B cell (primary cell): ENCODE measurements around the gene PLEKHM1. TPM values are rescaled to one million over a fixed set of nuclear protein-coding genes. Genes with fewer than 3 reads are reported as not detected.
"Not testable (repeated sequence)": the region's sequence is repeated elsewhere in the genome, so short reads cannot be mapped to it uniquely, and the experiment has no call there.

Experiments used
- ATAC-seq: fragments of 200-7000 bp; cut with Tn5 transposase; one replicate; pipeline ENCODE4 v1.10.0; 2021; ENCODE audit warnings: low read depth, mild to moderate bottlenecking, moderate number of reproducible peaks, moderate library complexity
- CTCF ChIA-PET: fragments of 350-600 bp; sonication (Branson Sonifier 250); formaldehyde crosslinking; loops from one replicate; lab custom pipeline; 2021; ENCODE audit warnings: antibody characterized with exemption, inconsistent platforms; lab: Charles Lee
- POLR2A ChIA-PET: fragments of 350-600 bp; sonication (Branson Sonifier 250); formaldehyde crosslinking; loops from one replicate; lab custom pipeline; 2021; ENCODE audit warnings: antibody characterized with exemption; lab: Charles Lee
- DNase-seq: peaks from one replicate; pipeline ENCODE4 v3.0.0; 2013
- H2AFZ ChIP-seq: 2 replicates; pipeline ENCODE4 v1.6.1; 2012; ENCODE audit warnings: mild to moderate bottlenecking, low read depth, low read length; ENCODE audit not compliant: insufficient read depth, poor library complexity, severe bottlenecking
- H3K27ac ChIP-seq, 2 donors: 1 replicate in 1 of 2; 2 replicates in 1 of 2; pipeline ENCODE4 v1.5.1; 2012 to 2013; ENCODE audit warnings: low read length in 2 of 2, mild to moderate bottlenecking in 2 of 2, moderate library complexity in 1 of 2
- H3K27me3 ChIP-seq, 4 experiments: fragments of 200-600 bp in 1 of 4; sonication (generic) in 1 of 4; replicated peaks in 1 of 4; 1 replicate in 2 of 4; 2 replicates in 2 of 4; pipeline versions ENCODE4 v1.6.1 to v1.7.0; 2013 to 2016; ENCODE audit warnings: low read length in 3 of 4, mild to moderate bottlenecking in 2 of 4, mixed read lengths in 1 of 4, moderate library complexity in 1 of 4; ENCODE audit not compliant: insufficient read depth in 4 of 4, control insufficient read depth in 3 of 4; ENCODE audit errors: control extremely low read depth in 1 of 4
- H3K36me3 ChIP-seq, 2 experiments: replicated peaks in 1 of 2; 1 replicate in 1 of 2; 2 replicates in 1 of 2; pipeline versions ENCODE4 v1.6.1 to v1.7.1; 2013; ENCODE audit warnings: low read length in 1 of 2; ENCODE audit not compliant: insufficient read depth in 2 of 2, control insufficient read depth in 1 of 2; ENCODE audit errors: control extremely low read depth in 1 of 2, extremely low read depth in 1 of 2
- H3K4me1 ChIP-seq, 2 donors: fragments of 200-600 bp in 1 of 2; sonication (generic) in 1 of 2; 1 replicate in 1 of 2; 2 replicates in 1 of 2; pipeline versions ENCODE4 v1.5.1 to v1.6.1; 2013 to 2017; ENCODE audit warnings: low read length in 2 of 2; ENCODE audit not compliant: control insufficient read depth in 2 of 2, insufficient read depth in 2 of 2
- H3K4me2 ChIP-seq: replicated peaks from 2 replicates; pipeline ENCODE3; 2012; ENCODE audit warnings: mild to moderate bottlenecking, low read depth, low read length; ENCODE audit not compliant: poor library complexity, severe bottlenecking
- H3K4me3 ChIP-seq, 5 experiments: fragments of 200-600 bp in 1 of 5; sonication (generic) in 1 of 5; 1 replicate in 3 of 5; 2 replicates in 2 of 5; pipeline versions ENCODE4 v1.5.1 to v1.7.0; 2011 to 2016; ENCODE audit warnings: low read length in 4 of 5, mild to moderate bottlenecking in 4 of 5, low read depth in 2 of 5, control low read depth in 1 of 5, moderate library complexity in 1 of 5; ENCODE audit not compliant: insufficient read depth in 1 of 5; ENCODE audit errors: control extremely low read depth in 1 of 5, extremely low read depth in 1 of 5
- H3K79me2 ChIP-seq: fragments of 200-600 bp; sonication (generic); one replicate; pipeline ENCODE4 v1.6.0; 2016; ENCODE audit warnings: low read length; ENCODE audit not compliant: control insufficient read depth, insufficient read depth
- H3K9ac ChIP-seq: fragments of 200-600 bp; sonication (generic); 2 replicates; pipeline ENCODE4 v1.6.1; 2017; ENCODE audit warnings: mild to moderate bottlenecking, low read length, moderate library complexity
- H3K9me3 ChIP-seq, 3 donors: one replicate each; pipeline versions ENCODE4 v1.6.1 to v1.7.1; 2013; ENCODE audit warnings: low read length in 2 of 3; ENCODE audit not compliant: control insufficient read depth in 2 of 3, insufficient read depth in 1 of 3; ENCODE audit errors: control extremely low read depth in 1 of 3
- H4K20me1 ChIP-seq: 2 replicates; pipeline ENCODE4 v1.6.0; 2012; ENCODE audit warnings: mild to moderate bottlenecking, low read length; ENCODE audit not compliant: insufficient read depth, control insufficient read depth, poor library complexity, severe bottlenecking
- H3K27ac Mint-ChIP-seq: one replicate; pipeline ENCODE4 v1.8.0; 2021; ENCODE audit warnings: mixed read lengths
- H3K27me3 Mint-ChIP-seq: one replicate; pipeline ENCODE4 v1.8.0; 2021; ENCODE audit warnings: mixed read lengths
- H3K4me1 Mint-ChIP-seq: one replicate; pipeline ENCODE4 v1.8.0; 2021; ENCODE audit warnings: mixed read lengths
- H3K4me3 Mint-ChIP-seq: one replicate; pipeline ENCODE4 v1.8.0; 2021; ENCODE audit warnings: mixed read lengths
- H3K9me3 Mint-ChIP-seq: one replicate; pipeline ENCODE4 v1.8.0; 2022; ENCODE audit warnings: mixed read lengths; ENCODE audit not compliant: insufficient read depth
- EZH2 ChIP-seq: IDR thresholded peaks from 2 replicates; pipeline ENCODE4 v1.6.1; 2012; ENCODE audit warnings: borderline replicate concordance, low read depth, mild to moderate bottlenecking, moderate library complexity, low read length; ENCODE audit not compliant: insufficient read depth, poor library complexity, severe bottlenecking
- WGBS: methylation state at CpG from one replicate; pipeline ENCODE4 v1.1.5; 2013; ENCODE audit warnings: missing lambda C conversion rate; ENCODE audit not compliant: insufficient coverage; 5-methylcytosine and 5-hydroxymethylcytosine counted together
- intact Hi-C: fragments of 100-400 bp; cut with micrococcal nuclease; formaldehyde crosslinking; loops from one replicate; pipeline ENCODE4 v1.10.0; 2022
- polyA plus RNA-seq: library from polyadenylated mRNA; depleted of rRNA; stranded (reverse); fragments of >200 nt; gene quantifications from 2 replicates; pipeline ENCODE4 v1.2.3, GENCODE V29; 2012
- total RNA-seq, 2 donors: library from RNA; stranded (reverse); fragments of 120-200 nt in 1 of 2; gene quantifications; 1 replicate in 1 of 2; 2 replicates in 1 of 2; pipeline versions ENCODE4 v1.2.3 to v1.2.4, GENCODE V29; 2013 to 2022
- TF ChIP-seq, protein P1 (sequence below): fragments of 200-600 bp; IDR thresholded peaks from one replicate; pipeline ENCODE4 v1.8.0; 2022; ENCODE audit warnings: antibody characterized with exemption, mild to moderate bottlenecking

Gene PLEKHM1
- total and polyA plus RNA-seq, 2 donors (not counting 1 experiment from before 2014, with no cell fraction given): 26.2 to 73.9 TPM

DNA sequence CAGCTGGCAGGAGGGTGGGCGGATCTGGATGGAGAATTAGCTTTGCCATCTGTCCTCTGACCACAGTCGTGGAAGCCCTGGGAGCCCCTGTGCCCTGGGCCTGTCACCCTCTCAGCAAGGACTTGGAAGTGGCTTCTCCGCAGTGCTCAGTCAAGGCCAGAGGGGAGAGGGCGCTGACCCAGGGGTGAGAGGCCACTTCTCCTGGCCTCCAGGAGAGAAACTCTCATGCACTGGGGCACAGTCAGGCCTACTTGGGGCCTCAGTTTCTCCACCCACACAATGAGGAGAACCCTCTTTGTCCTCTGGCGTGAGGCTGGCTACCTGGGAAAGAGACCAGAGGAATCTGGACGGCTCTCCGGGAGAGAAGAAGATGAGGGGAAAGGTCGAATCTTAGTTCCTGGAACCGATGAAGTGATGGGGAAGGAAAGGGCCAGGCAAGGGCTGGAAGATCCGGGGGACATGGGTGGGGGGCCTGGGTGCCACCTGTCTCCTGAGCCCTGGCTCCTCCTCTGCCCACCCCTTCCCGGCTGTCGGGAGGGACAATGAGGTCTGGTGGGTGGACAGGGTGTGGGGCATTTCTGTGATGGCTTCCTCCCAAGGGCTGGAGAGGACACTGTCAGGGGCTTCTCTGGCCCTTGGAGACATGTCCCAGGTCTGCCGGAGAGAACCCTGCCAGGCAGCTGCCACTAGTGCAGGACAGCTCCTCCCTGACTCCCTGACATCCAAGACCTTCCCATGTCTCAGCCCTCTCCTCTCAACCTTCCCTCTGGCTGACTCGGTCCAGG is 48.8 kb downstream of the PLEKHM1 start:
- peaks cover 0 to 11% of the 10 kb centered on the region in 2 experiments for H3K36me3 ChIP-seq
- H3K4me3 ChIP-seq: no peak overlapping the region
- no peak overlapping the region for H3K4me2 ChIP-seq
- no peaks in the 10 kb centered on the region for H3K27me3 ChIP-seq
- Mint-ChIP-seq H3K4me1 (peaks cover 9% of the 10 kb centered on the region), H3K4me3 (no peak overlapping the region), H3K9me3 (no peaks in the 10 kb centered on the region), H3K27ac (no peak overlapping the region), H3K27me3 (no peaks in the 10 kb centered on the region)
- peaks cover 8 to 12% of the 10 kb centered on the region in 2 donors for H3K4me1 ChIP-seq
- WGBS: 88% methylated on average over 6 of the region's 14 CpGs
- no peaks in the 10 kb centered on the region for H3K9me3 ChIP-seq
- TF ChIP-seq EZH2: no peak
- TF ChIP-seq, protein P1, sequence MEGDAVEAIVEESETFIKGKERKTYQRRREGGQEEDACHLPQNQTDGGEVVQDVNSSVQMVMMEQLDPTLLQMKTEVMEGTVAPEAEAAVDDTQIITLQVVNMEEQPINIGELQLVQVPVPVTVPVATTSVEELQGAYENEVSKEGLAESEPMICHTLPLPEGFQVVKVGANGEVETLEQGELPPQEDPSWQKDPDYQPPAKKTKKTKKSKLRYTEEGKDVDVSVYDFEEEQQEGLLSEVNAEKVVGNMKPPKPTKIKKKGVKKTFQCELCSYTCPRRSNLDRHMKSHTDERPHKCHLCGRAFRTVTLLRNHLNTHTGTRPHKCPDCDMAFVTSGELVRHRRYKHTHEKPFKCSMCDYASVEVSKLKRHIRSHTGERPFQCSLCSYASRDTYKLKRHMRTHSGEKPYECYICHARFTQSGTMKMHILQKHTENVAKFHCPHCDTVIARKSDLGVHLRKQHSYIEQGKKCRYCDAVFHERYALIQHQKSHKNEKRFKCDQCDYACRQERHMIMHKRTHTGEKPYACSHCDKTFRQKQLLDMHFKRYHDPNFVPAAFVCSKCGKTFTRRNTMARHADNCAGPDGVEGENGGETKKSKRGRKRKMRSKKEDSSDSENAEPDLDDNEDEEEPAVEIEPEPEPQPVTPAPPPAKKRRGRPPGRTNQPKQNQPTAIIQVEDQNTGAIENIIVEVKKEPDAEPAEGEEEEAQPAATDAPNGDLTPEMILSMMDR: no peak
- no peak overlapping the region for H3K9ac ChIP-seq
- no peak overlapping the region for H3K27ac ChIP-seq
- ChIA-PET CTCF (no interaction called here), POLR2A (no interaction called here)
- DNase-seq: no peak
- no peak for ATAC-seq
- intact Hi-C loops: no loop called here
- no peak overlapping the region for H2AFZ ChIP-seq
- H4K20me1 ChIP-seq: no peaks in the 10 kb centered on the region
- no peaks in the 10 kb centered on the region for H3K79me2 ChIP-seq

DNA sequence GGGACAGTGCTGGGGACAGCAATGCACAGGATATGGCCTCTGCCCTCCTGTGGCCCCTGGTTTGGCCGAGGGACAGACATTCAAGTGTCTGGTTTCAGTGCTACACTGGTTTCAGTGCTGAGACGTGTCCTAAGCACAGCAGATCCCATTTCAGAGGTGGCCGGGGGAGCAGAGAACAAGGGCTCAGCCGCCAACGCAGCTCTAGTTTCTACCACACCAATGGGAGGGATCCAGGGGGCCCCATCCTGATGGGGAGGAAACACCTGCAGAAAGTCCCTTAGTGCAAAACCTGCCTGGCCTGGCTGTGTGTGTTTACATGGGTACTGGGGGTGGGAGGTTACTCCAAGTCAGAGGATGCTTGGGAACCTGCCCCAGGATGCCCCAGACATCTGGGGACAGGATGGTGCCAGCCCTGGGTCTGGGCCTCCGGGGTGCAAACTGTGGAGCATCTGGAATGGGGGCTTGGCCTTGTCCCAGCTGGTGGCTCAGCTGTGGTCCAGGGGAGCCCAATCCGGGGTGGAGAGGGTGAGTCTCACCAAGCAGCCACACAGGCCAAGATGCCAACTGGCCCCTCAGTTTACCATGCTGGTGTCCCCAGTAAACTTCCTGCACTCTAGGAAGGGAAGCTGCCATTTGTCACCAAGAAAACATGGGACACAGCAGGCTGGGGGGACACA is 49.5 kb downstream of the PLEKHM1 start:
- DNase-seq (peak; percentile 32), ATAC-seq (peak; percentile 28)
- H3K27me3 Mint-ChIP-seq, H3K4me3 ChIP-seq, H3K27ac ChIP-seq, H3K9me3 ChIP-seq, H3K9me3 Mint-ChIP-seq, H3K27me3 ChIP-seq, H3K4me3 Mint-ChIP-seq, H3K9ac ChIP-seq, POLR2A ChIA-PET, H3K4me2 ChIP-seq, H2AFZ ChIP-seq, intact Hi-C loops, H3K79me2 ChIP-seq, H4K20me1 ChIP-seq, H3K27ac Mint-ChIP-seq, H3K4me1 Mint-ChIP-seq: not testable (repeated sequence)
- CTCF ChIA-PET: interaction anchor here (1.2 to 1.4 kb wide), 2 partner anchors 13 to 44 kb away, joined by 3 to 4 read pairs; no protein-coding TSS in a partner anchor
- Histone ChIP-seq H3K4me1 (peaks cover 8 to 12% of the 10 kb centered on the region in 2 donors), H3K36me3 (peaks cover 0 to 13% of the 10 kb centered on the region in 2 experiments)
- 9% methylated on average over 5 of the region's 7 CpGs for WGBS
